Osteoblast (primary cell): ENCODE measurements around the gene CGB8. TPM values are rescaled to one million over a fixed set of nuclear protein-coding genes. Genes with fewer than 3 reads are reported as not detected.

Source experiments
- DNase-seq: peaks from one replicate; pipeline ENCODE4 v3.0.0; 2011; ENCODE audit warnings: low spot score, mixed read lengths; ENCODE audit not compliant: insufficient read length; ENCODE audit errors: missing footprints
- H2AFZ ChIP-seq: 2 replicates; pipeline ENCODE4 v1.6.0; 2011; ENCODE audit warnings: mild to moderate bottlenecking, low read length
- H3K27ac ChIP-seq: 2 replicates; pipeline ENCODE4 v1.5.1; 2011; ENCODE audit warnings: mild to moderate bottlenecking, low read depth, low read length, moderate library complexity
- H3K27me3 ChIP-seq: 2 replicates; pipeline ENCODE4 v1.6.0; 2012; ENCODE audit warnings: mild to moderate bottlenecking, control low read depth, inconsistent platforms, low read length, moderate library complexity; ENCODE audit not compliant: insufficient read depth
- H3K36me3 ChIP-seq: 2 replicates; pipeline ENCODE4 v1.5.1; 2011; ENCODE audit warnings: mild to moderate bottlenecking, low read length, control low read depth, moderate library complexity; ENCODE audit not compliant: insufficient read depth
- H3K4me1 ChIP-seq: 2 replicates; pipeline ENCODE4 v1.5.1; 2011; ENCODE audit warnings: mild to moderate bottlenecking, low read length, control low read depth, moderate library complexity; ENCODE audit not compliant: insufficient read depth
- H3K4me2 ChIP-seq: 2 replicates; pipeline ENCODE4 v1.6.0; 2011; ENCODE audit warnings: mild to moderate bottlenecking, low read length; ENCODE audit not compliant: insufficient read depth
- H3K4me3 ChIP-seq: fragments of 200-600 bp; sonication (generic); 3 replicates; pipeline ENCODE4 v1.5.1; 2012; ENCODE audit warnings: mild to moderate bottlenecking, low read length, inconsistent platforms; ENCODE audit not compliant: insufficient read depth
- H3K79me2 ChIP-seq: 2 replicates; pipeline ENCODE4 v1.6.0; 2012; ENCODE audit warnings: mild to moderate bottlenecking, low read length, control low read depth, inconsistent platforms; ENCODE audit not compliant: insufficient read depth
- H3K9me3 ChIP-seq: 2 replicates; pipeline ENCODE4 v1.5.1; 2011; ENCODE audit warnings: low read depth, low read length, control low read depth
- H4K20me1 ChIP-seq: 2 replicates; pipeline ENCODE4 v1.6.0; 2012; ENCODE audit warnings: mild to moderate bottlenecking, low read length, control low read depth; ENCODE audit not compliant: insufficient read depth
- CTCF ChIP-seq: IDR thresholded peaks from 2 replicates; pipeline ENCODE4 v1.5.1; 2011; ENCODE audit warnings: mild to moderate bottlenecking, low read depth, low read length, moderate library complexity; ENCODE audit errors: extremely low read depth
- small RNA-seq: library from RNA; depleted of rRNA; stranded (forward); fragments of <200 nt; gene quantifications from one replicate; pipeline ENCODE3, GENCODE V24; 2012
- total RNA-seq: library from RNA; depleted of rRNA; stranded (reverse); fragments of >200 nt; gene quantifications from 2 replicates; pipeline ENCODE4 v1.2.3, GENCODE V29; 2012

CGB8 gene
- total RNA-seq, 1 donor: not detected

DNA sequence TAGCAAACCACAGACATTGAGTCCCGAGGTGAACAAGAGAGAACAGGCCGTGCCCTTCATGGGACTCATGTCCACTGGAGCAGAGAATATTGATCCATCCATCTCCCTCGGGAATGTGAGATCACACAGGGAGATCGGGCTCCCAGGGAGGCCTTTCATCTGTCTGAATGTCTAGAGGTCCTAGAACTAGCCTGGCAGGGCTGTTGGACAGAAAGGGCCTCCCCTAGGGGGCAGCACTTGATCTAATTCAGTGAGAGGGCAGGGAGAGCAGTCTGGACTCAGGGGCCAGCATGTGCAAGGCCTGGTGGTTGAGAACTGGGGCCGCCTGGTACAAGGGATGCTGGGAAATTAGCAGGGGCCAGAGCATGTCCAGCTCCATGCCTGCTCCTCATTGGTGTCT lies 50.9 kb downstream of the CGB8 start:
- no peak overlapping the region for H3K27ac ChIP-seq
- H3K9me3 ChIP-seq: no peaks in the 10 kb centered on the region
- no peak overlapping the region for H3K4me3 ChIP-seq
- peaks cover 13% of the 10 kb centered on the region for H3K4me1 ChIP-seq
- no peaks in the 10 kb centered on the region for H3K27me3 ChIP-seq
- no peak overlapping the region for H2AFZ ChIP-seq
- H4K20me1 ChIP-seq: peaks cover 20% of the 10 kb centered on the region
- peaks cover 62% of the 10 kb centered on the region for H3K79me2 ChIP-seq
- peak; percentile 93 for DNase-seq
- H3K4me2 ChIP-seq: no peak overlapping the region
- peak; percentile 72 for TF ChIP-seq CTCF
- peaks cover 12% of the 10 kb centered on the region for H3K36me3 ChIP-seq

Small RNA genes lying within 50 kb of the gene (small RNA-seq; reads per million reads assigned to genes)
- gene MIR6798 (not detected), gene RN7SL708P (not detected)

Other genes with a start within 250 kb of the CGB8 start
- gene BCAT2, start 238.1 kb downstream of the CGB8 start, total RNA-seq: 29.7 and 30.1 TPM in 2 replicates
- 1.8 and 2.1 TPM in 2 replicates for gene HSD17B14, start 212.6 kb downstream of the CGB8 start, total RNA-seq
- 21.4 and 28.6 TPM in 2 replicates for gene PLEKHA4, start 180.5 kb downstream of the CGB8 start, total RNA-seq
- gene PPP1R15A, start 176.7 kb downstream of the CGB8 start, total RNA-seq: 70.4 and 84.0 TPM in 2 replicates
- not detected in 2 replicates for gene TULP2, start 150.4 kb downstream of the CGB8 start, total RNA-seq
- 242 and 300 TPM in 2 replicates for gene NUCB1, start 148.8 kb downstream of the CGB8 start, total RNA-seq
- gene DHDH, start 115.4 kb downstream of the CGB8 start, total RNA-seq: 0.29 and 0.36 TPM in 2 replicates
- gene BAX, start 94.2 kb downstream of the CGB8 start, total RNA-seq: 78.4 and 78.9 TPM in 2 replicates
- 3,966 and 4,197 TPM in 2 replicates for gene FTL, start 83.8 kb downstream of the CGB8 start, total RNA-seq
- gene GYS1, start 55.8 kb downstream of the CGB8 start, total RNA-seq: 25.6 and 44.5 TPM in 2 replicates
- gene RUVBL2, start 55.2 kb downstream of the CGB8 start, total RNA-seq: 113 and 122 TPM in 2 replicates
- not detected in 2 replicates for gene LHB, start 32.0 kb downstream of the CGB8 start, total RNA-seq
- not detected in 2 replicates for gene CGB3, start 24.8 kb downstream of the CGB8 start, total RNA-seq
- not detected in 2 replicates for gene CGB2, start 17.2 kb downstream of the CGB8 start, total RNA-seq
- 0.29 TPM in 1 of 2 replicates, not detected in the other for gene CGB1, start 12.2 kb downstream of the CGB8 start, total RNA-seq
- gene CGB5, start 5.3 kb downstream of the CGB8 start, total RNA-seq: not detected in 2 replicates
- gene CGB7, start 8.6 kb upstream of the CGB8 start, total RNA-seq: under 0.01 and 0.29 TPM in 2 replicates
- not detected in 2 replicates for gene NTF4, start 15.7 kb upstream of the CGB8 start, total RNA-seq
- not detected in 2 replicates for gene KCNA7, start 23.6 kb upstream of the CGB8 start, total RNA-seq
- gene SNRNP70, start 36.3 kb upstream of the CGB8 start, total RNA-seq: 105 and 111 TPM in 2 replicates
- gene LIN7B, start 65.3 kb upstream of the CGB8 start, total RNA-seq: 5.6 and 6.2 TPM in 2 replicates
- 0.36 TPM in 1 of 2 replicates, not detected in the other for gene C19orf73, start 70.0 kb upstream of the CGB8 start, total RNA-seq
- 1.1 and 1.2 TPM in 2 replicates for gene PPFIA3, start 70.4 kb upstream of the CGB8 start, total RNA-seq
- gene HRC, start 106.3 kb upstream of the CGB8 start, total RNA-seq: not detected in 2 replicates
- gene TRPM4, start 108.7 kb upstream of the CGB8 start, total RNA-seq: 15.9 and 20.6 TPM in 2 replicates